Fibroblast of lung (primary cell): ENCODE data around the gene FOXQ1. TPM values are rescaled to one million over a fixed set of nuclear protein-coding genes. Genes with fewer than 3 reads are reported as not detected.
A peak's percentile ranks its signal among the peaks of the same experiment; 100 is the strongest.

Experiments
- DNase-seq, 2 donors: peaks; one replicate each; pipeline versions ENCODE4 v3.0.0 to v3.0.0-alpha.2; 2010; ENCODE audit warnings: low read depth in 2 of 2
- H2AFZ ChIP-seq: 2 replicates; pipeline ENCODE4 v1.5.1; 2012; ENCODE audit warnings: low read length, control low read depth, inconsistent platforms
- H3K27ac ChIP-seq: 2 replicates; pipeline ENCODE4 v1.5.1; 2011; ENCODE audit warnings: low read length, control low read depth; ENCODE audit not compliant: insufficient read depth
- H3K27me3 ChIP-seq: 2 replicates; pipeline ENCODE4 v1.5.1; 2011; ENCODE audit warnings: mild to moderate bottlenecking, low read length; ENCODE audit not compliant: control insufficient read depth, insufficient read depth
- H3K36me3 ChIP-seq: 2 replicates; pipeline ENCODE4 v1.5.1; 2011; ENCODE audit warnings: low read length; ENCODE audit not compliant: control insufficient read depth, insufficient read depth
- H3K4me1 ChIP-seq: 2 replicates; pipeline ENCODE4 v1.5.1; 2011; ENCODE audit warnings: low read length; ENCODE audit not compliant: control insufficient read depth, insufficient read depth; ENCODE audit errors: extremely low read depth
- H3K4me2 ChIP-seq: 2 replicates; pipeline ENCODE4 v1.5.1; 2011; ENCODE audit warnings: low read length, control low read depth; ENCODE audit not compliant: insufficient read depth; ENCODE audit errors: extremely low read depth
- H3K4me3 ChIP-seq, 4 experiments: fragments of 200-600 bp in 1 of 4; sonication (generic) in 1 of 4; replicated peaks in 1 of 4; 2 replicates each; pipeline ENCODE4 v1.5.1; 2011 to 2016; ENCODE audit warnings: low read length in 4 of 4, low read depth in 3 of 4, mild to moderate bottlenecking in 3 of 4, control low read depth in 2 of 4, inconsistent platforms in 1 of 4, mixed read lengths in 1 of 4; ENCODE audit not compliant: insufficient read depth in 1 of 4; ENCODE audit errors: control extremely low read depth in 1 of 4
- H3K79me2 ChIP-seq: 2 replicates; pipeline ENCODE4 v1.5.1; 2012; ENCODE audit warnings: mild to moderate bottlenecking, low read length, inconsistent platforms; ENCODE audit not compliant: control insufficient read depth, insufficient read depth
- H3K9ac ChIP-seq: 2 replicates; pipeline ENCODE4 v1.5.1; 2011; ENCODE audit warnings: mild to moderate bottlenecking, low read length, control low read depth; ENCODE audit not compliant: insufficient read depth
- H3K9me3 ChIP-seq: 2 replicates; pipeline ENCODE4 v1.5.1; 2012; ENCODE audit warnings: low read depth, low read length; ENCODE audit not compliant: control insufficient read depth, insufficient read depth
- H4K20me1 ChIP-seq: 2 replicates; pipeline ENCODE4 v1.5.1; 2011; ENCODE audit warnings: low read length; ENCODE audit not compliant: control insufficient read depth, insufficient read depth; ENCODE audit errors: extremely low read depth
- EZH2 ChIP-seq: IDR thresholded peaks from 2 replicates; pipeline ENCODE4 v1.5.1; 2012; ENCODE audit warnings: low read length, control low read depth, mild to moderate bottlenecking; ENCODE audit errors: missing control alignments
- polyA minus RNA-seq: library from RNA; depleted of rRNA, polyadenylated mRNA; stranded (reverse); fragments of >200 nt; gene quantifications from 2 replicates; pipeline ENCODE4 v1.2.3, GENCODE V29; 2011; ENCODE audit warnings: low replicate concordance
- polyA plus RNA-seq, 2 donors: library from polyadenylated mRNA; depleted of rRNA in 1 of 2; stranded (reverse) in 1 of 2; unstranded in 1 of 2; fragments of >200 nt; gene quantifications; 2 replicates each; pipeline ENCODE4 v1.2.1, GENCODE V29; 2011 to 2012; ENCODE audit warnings: missing spikeins in 1 of 2
- total RNA-seq: library from RNA; depleted of rRNA; stranded (reverse); fragments of >200 nt; gene quantifications from 2 replicates; pipeline ENCODE4 v1.2.1, GENCODE V29; 2014
- TF ChIP-seq, protein P1 (sequence below), 2 donors: IDR thresholded peaks in 1 of 2; conservative IDR thresholded peaks in 1 of 2; 1 replicate in 1 of 2; 2 replicates in 1 of 2; pipeline ENCODE4 v1.5.1; 2011 to 2012; ENCODE audit warnings: low read length in 2 of 2, control low read depth in 1 of 2, inconsistent platforms in 1 of 2, low read depth in 1 of 2, mild to moderate bottlenecking in 1 of 2

The FOXQ1 gene, protein sequence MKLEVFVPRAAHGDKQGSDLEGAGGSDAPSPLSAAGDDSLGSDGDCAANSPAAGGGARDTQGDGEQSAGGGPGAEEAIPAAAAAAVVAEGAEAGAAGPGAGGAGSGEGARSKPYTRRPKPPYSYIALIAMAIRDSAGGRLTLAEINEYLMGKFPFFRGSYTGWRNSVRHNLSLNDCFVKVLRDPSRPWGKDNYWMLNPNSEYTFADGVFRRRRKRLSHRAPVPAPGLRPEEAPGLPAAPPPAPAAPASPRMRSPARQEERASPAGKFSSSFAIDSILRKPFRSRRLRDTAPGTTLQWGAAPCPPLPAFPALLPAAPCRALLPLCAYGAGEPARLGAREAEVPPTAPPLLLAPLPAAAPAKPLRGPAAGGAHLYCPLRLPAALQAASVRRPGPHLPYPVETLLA
- total RNA-seq (2.0 and 2.1 TPM in 2 replicates), polyA plus RNA-seq (1.8 and 1.9 TPM in 2 replicates), polyA minus RNA-seq (0.37 and 1.1 TPM in 2 replicates)
- 1.6 and 2.4 TPM in 2 replicates for polyA plus RNA-seq (2012)

DNA sequence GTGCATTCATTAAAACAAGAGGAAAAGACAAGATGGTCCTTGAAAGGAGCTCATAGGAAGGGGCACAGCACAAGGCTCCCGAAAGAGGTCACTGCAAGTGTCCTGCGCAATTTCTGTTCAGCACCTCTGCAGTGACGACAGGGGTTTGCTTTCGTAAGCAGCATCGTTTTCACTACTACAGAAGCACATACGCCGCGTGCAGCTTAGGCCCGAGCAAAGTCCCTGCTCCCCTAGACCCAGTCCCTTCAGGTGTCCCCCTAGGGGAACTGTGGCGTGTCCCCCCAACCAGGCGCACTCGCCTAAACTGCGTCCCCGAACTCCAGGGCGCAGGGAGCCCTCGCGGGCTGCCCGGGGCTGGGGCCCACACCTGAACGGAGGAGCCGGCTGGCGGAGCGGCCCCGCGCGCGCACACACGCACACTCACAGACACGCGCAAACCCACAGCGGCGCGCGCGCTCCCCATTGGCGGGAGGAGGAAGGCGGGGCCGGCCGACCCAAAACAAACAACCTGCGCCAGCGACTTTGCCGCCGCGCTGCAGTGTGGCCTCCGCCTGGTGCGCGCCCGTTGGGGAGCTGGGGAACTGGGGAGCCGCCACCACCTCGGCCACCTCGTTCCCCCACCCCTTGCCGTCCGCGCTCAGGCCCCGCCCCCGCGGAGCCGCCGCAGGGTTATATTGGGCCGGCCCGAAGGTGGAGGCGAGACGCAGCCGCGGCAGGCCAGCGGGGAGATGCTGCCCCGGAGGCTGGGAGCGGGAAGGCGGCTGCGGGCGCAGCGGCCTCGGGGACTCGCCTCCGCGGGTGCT, at the start of gene FOXQ1:
Gene FOXQ1, plus strand, starts transcription at position 699 of the 803 bp plus-strand sequence. CDS start 607 bp downstream, outside the sequence.
- Histone ChIP-seq H2AFZ (peak within 1 kb of the TSS; percentile 76), H3K4me1 (peaks cover 4% of the 10 kb centered on the region), H3K27me3 (no peaks in the 10 kb centered on the region), H3K36me3 (no peaks in the 10 kb centered on the region), H3K4me3 (peak within 1 kb of the TSS; percentile 54 to 89 (median 70)), H3K9ac (peak within 1 kb of the TSS; percentile 72), H3K9me3 (no peaks in the 10 kb centered on the region), H3K79me2 (peaks cover 3% of the 10 kb centered on the region), H3K4me2 (peak within 1 kb of the TSS; percentile 79), H4K20me1 (no peaks in the 10 kb centered on the region), H3K27ac (peak within 1 kb of the TSS; percentile 6)
- no peak for TF ChIP-seq EZH2
- TF ChIP-seq, protein P1, sequence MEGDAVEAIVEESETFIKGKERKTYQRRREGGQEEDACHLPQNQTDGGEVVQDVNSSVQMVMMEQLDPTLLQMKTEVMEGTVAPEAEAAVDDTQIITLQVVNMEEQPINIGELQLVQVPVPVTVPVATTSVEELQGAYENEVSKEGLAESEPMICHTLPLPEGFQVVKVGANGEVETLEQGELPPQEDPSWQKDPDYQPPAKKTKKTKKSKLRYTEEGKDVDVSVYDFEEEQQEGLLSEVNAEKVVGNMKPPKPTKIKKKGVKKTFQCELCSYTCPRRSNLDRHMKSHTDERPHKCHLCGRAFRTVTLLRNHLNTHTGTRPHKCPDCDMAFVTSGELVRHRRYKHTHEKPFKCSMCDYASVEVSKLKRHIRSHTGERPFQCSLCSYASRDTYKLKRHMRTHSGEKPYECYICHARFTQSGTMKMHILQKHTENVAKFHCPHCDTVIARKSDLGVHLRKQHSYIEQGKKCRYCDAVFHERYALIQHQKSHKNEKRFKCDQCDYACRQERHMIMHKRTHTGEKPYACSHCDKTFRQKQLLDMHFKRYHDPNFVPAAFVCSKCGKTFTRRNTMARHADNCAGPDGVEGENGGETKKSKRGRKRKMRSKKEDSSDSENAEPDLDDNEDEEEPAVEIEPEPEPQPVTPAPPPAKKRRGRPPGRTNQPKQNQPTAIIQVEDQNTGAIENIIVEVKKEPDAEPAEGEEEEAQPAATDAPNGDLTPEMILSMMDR (conservative IDR thresholded peaks at IDR 0.05 in 1 of 2, IDR thresholded peaks at IDR 0.05 in 1 of 2; ENCODE audit: low read depth in 1 of 2, low read length in 2 of 2): no peak
- DNase-seq: peak; percentile 18 to 76

DNA sequence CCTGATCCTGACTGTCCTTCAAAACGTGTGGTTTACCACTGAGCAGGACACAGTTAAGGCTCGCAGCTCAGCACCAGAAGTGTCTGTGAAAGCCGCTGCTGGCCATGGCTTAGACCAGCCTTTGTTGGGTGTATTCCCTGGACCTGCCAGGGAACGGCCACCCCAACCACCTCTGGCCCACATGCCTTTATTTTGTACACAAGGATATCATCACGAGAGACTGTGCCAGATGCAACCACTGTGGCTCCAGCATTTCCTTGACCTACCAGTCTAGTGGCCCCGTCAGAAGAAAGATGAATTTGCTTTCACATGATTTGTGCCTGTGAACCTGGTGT, 49.2 kb upstream of the FOXQ1 start:
- Histone ChIP-seq H3K27ac (no peak overlapping the region), H3K9me3 (no peaks in the 10 kb centered on the region), H3K4me1 (no peaks in the 10 kb centered on the region), H3K4me3 (no peak overlapping the region), H3K9ac (no peak overlapping the region), H3K27me3 (no peaks in the 10 kb centered on the region), H3K79me2 (no peaks in the 10 kb centered on the region), H3K36me3 (no peaks in the 10 kb centered on the region), H3K4me2 (no peak overlapping the region), H4K20me1 (no peaks in the 10 kb centered on the region), H2AFZ (no peak overlapping the region)
- no peak for TF ChIP-seq EZH2
- TF ChIP-seq, protein P1 (conservative IDR thresholded peaks at IDR 0.05 in 1 of 2, IDR thresholded peaks at IDR 0.05 in 1 of 2; ENCODE audit: low read depth in 1 of 2, low read length in 2 of 2): no peak
- no peak for DNase-seq
